H9 (cell line): ENCODE results near the gene ANGPTL4. TPM values are rescaled to one million over a fixed set of nuclear protein-coding genes. Genes with fewer than 3 reads are reported as not detected.

ENCODE experiments used
- DNase-seq: peaks from one replicate; pipeline ENCODE4 v3.0.0-alpha.2; 2017
- H2AFZ ChIP-seq: one replicate; pipeline ENCODE4 v1.6.1; 2013; ENCODE audit warnings: mild to moderate bottlenecking, low read length, control low read depth, moderate library complexity
- H2AK5ac ChIP-seq: 2 replicates; pipeline ENCODE4 v1.6.1; 2013; ENCODE audit warnings: low read length, control low read depth, mixed read lengths; ENCODE audit not compliant: insufficient read length
- H2BK120ac ChIP-seq: one replicate; pipeline ENCODE4 v1.6.1; 2013; ENCODE audit warnings: low read depth, mild to moderate bottlenecking, low read length, control low read depth, inconsistent platforms; ENCODE audit not compliant: poor library complexity, severe bottlenecking
- H2BK12ac ChIP-seq: 2 replicates; pipeline ENCODE4 v1.6.1; 2013; ENCODE audit warnings: low read length, control low read depth, mixed read lengths, low read depth; ENCODE audit not compliant: insufficient read length
- H2BK15ac ChIP-seq: 2 replicates; pipeline ENCODE4 v1.6.1; 2013; ENCODE audit warnings: low read depth, low read length, control low read depth
- H2BK20ac ChIP-seq: one replicate; pipeline ENCODE4 v1.6.1; 2013; ENCODE audit warnings: low read depth, mild to moderate bottlenecking, low read length, control low read depth, inconsistent platforms; ENCODE audit not compliant: poor library complexity, severe bottlenecking
- H2BK5ac ChIP-seq: 2 replicates; pipeline ENCODE4 v1.6.1; 2013; ENCODE audit warnings: low read length, control low read depth, mixed read lengths; ENCODE audit not compliant: insufficient read length
- H3K14ac ChIP-seq: 2 replicates; pipeline ENCODE4 v1.6.1; 2013; ENCODE audit warnings: low read length, control low read depth; ENCODE audit not compliant: insufficient read depth
- H3K18ac ChIP-seq: 2 replicates; pipeline ENCODE4 v1.6.1; 2013; ENCODE audit warnings: low read depth, mild to moderate bottlenecking, mixed read lengths, low read length, control low read depth; ENCODE audit not compliant: insufficient read length
- H3K23ac ChIP-seq: 2 replicates; pipeline ENCODE4 v1.6.1; 2013; ENCODE audit warnings: low read length, control low read depth, mixed read lengths, low read depth; ENCODE audit not compliant: insufficient read length
- H3K23me2 ChIP-seq: 2 replicates; pipeline ENCODE4 v1.6.1; 2013; ENCODE audit warnings: low read depth, mild to moderate bottlenecking, mixed read lengths, low read length, control low read depth; ENCODE audit not compliant: insufficient read length, poor library complexity, severe bottlenecking
- H3K27ac ChIP-seq: 2 replicates; pipeline ENCODE4 v1.5.1; 2013; ENCODE audit warnings: low read length, control low read depth, mixed read lengths, low read depth; ENCODE audit not compliant: insufficient read length
- H3K27me3 ChIP-seq: 2 replicates; pipeline ENCODE4 v1.6.1; 2013; ENCODE audit warnings: low read length, control low read depth, inconsistent platforms; ENCODE audit not compliant: insufficient read depth
- H3K4ac ChIP-seq: 2 replicates; pipeline ENCODE4 v1.6.1; 2013; ENCODE audit warnings: low read depth, mild to moderate bottlenecking, control low read depth, inconsistent platforms, low read length, moderate library complexity
- H3K4me1 ChIP-seq: 2 replicates; pipeline ENCODE4 v1.6.1; 2013; ENCODE audit warnings: low read length, control low read depth, inconsistent platforms; ENCODE audit not compliant: insufficient read depth
- H3K4me2 ChIP-seq: 2 replicates; pipeline ENCODE4 v1.6.1; 2013; ENCODE audit warnings: low read length, control low read depth, mixed read lengths; ENCODE audit not compliant: insufficient read length, insufficient read depth
- H3K56ac ChIP-seq: 2 replicates; pipeline ENCODE4 v1.6.1; 2013; ENCODE audit warnings: low read depth, mild to moderate bottlenecking, mixed read lengths, low read length, control low read depth; ENCODE audit not compliant: insufficient read length
- H3K79me1 ChIP-seq: 2 replicates; pipeline ENCODE4 v1.6.1; 2013; ENCODE audit warnings: low read depth, mild to moderate bottlenecking, moderate library complexity, low read length, control low read depth, inconsistent platforms; ENCODE audit not compliant: insufficient read depth, poor library complexity, severe bottlenecking
- H3K79me2 ChIP-seq: 2 replicates; pipeline ENCODE4 v1.6.1; 2013; ENCODE audit warnings: low read length, control low read depth, inconsistent platforms; ENCODE audit not compliant: insufficient read depth
- H3K9ac ChIP-seq: 2 replicates; pipeline ENCODE4 v1.6.1; 2013; ENCODE audit warnings: low read length, control low read depth, mixed read lengths; ENCODE audit not compliant: insufficient read length; ENCODE audit errors: extremely low read depth
- H3K9me3 ChIP-seq: one replicate; pipeline ENCODE4 v1.6.1; 2013; ENCODE audit warnings: low read depth, low read length, inconsistent platforms; ENCODE audit not compliant: control insufficient read depth
- H3T11ph ChIP-seq: one replicate; pipeline ENCODE4 v1.6.1; 2013; ENCODE audit warnings: mild to moderate bottlenecking, low read length, control low read depth, inconsistent platforms
- H4K20me1 ChIP-seq: one replicate; pipeline ENCODE4 v1.6.1; 2013; ENCODE audit not compliant: control insufficient read depth, insufficient read length, insufficient read depth
- H4K5ac ChIP-seq: 2 replicates; pipeline ENCODE4 v1.6.1; 2013; ENCODE audit warnings: low read depth, mild to moderate bottlenecking, mixed read lengths, low read length, control low read depth; ENCODE audit not compliant: insufficient read length
- H4K8ac ChIP-seq: replicated peaks from 2 replicates; pipeline ENCODE4 v1.6.1; 2013; ENCODE audit warnings: low read length, control low read depth, mixed read lengths, low read depth; ENCODE audit not compliant: insufficient read length
- H4K91ac ChIP-seq: 2 replicates; pipeline ENCODE4 v1.6.1; 2013; ENCODE audit warnings: low read depth, mild to moderate bottlenecking, moderate library complexity, mixed read lengths, low read length, control low read depth; ENCODE audit not compliant: insufficient read length
- H3K27ac Mint-ChIP-seq, 3 experiments: 2 replicates in 2 of 3; 3 replicates in 1 of 3; pipeline ENCODE4 v1.8.0; 2020 to 2021; ENCODE audit warnings: mixed read lengths in 3 of 3, mild to moderate bottlenecking in 1 of 3, moderate library complexity in 1 of 3
- H3K27me3 Mint-ChIP-seq: 2 replicates; pipeline ENCODE4 v1.8.0; 2021; ENCODE audit warnings: low read depth, mild to moderate bottlenecking, moderate library complexity, mixed read lengths
- H3K36me3 Mint-ChIP-seq, 3 experiments: 2 replicates in 2 of 3; 3 replicates in 1 of 3; pipeline ENCODE4 v1.8.0; 2020 to 2021; ENCODE audit warnings: low read depth in 3 of 3, mixed read lengths in 3 of 3; ENCODE audit not compliant: insufficient read depth in 1 of 3
- H3K4me1 Mint-ChIP-seq, 2 experiments: 2 replicates each; pipeline ENCODE4 v1.8.0; 2020; ENCODE audit warnings: mixed read lengths in 2 of 2
- H3K4me3 Mint-ChIP-seq, 2 experiments: 2 replicates in 1 of 2; 3 replicates in 1 of 2; pipeline ENCODE4 v1.8.0; 2020 to 2021; ENCODE audit warnings: mild to moderate bottlenecking in 2 of 2, mixed read lengths in 2 of 2, moderate library complexity in 1 of 2
- H3K9me3 Mint-ChIP-seq, 2 experiments: 2 replicates in 1 of 2; 3 replicates in 1 of 2; pipeline ENCODE4 v1.8.0; 2020; ENCODE audit warnings: mild to moderate bottlenecking in 2 of 2, mixed read lengths in 2 of 2, moderate library complexity in 1 of 2
- CTCF ChIP-seq: fragments of 200-600 bp; sonication (generic); conservative IDR thresholded peaks from 3 replicates; pipeline ENCODE4 v1.8.0; 2021; ENCODE audit warnings: antibody characterized with exemption, mild to moderate bottlenecking
- WGBS: extraction: QIAGEN DNeasy Blood & Tissue Kit; methylation state at CpG from one replicate; pipeline ENCODE4 v1.1.7; 2013; ENCODE audit warnings: missing lambda C conversion rate, low lambda C conversion rate, mixed read lengths; ENCODE audit not compliant: insufficient read length; ENCODE audit errors: extremely low coverage; 5-methylcytosine and 5-hydroxymethylcytosine counted together
- total RNA-seq: library from RNA; stranded (reverse); gene quantifications from 2 replicates; pipeline ENCODE4 v1.2.1, GENCODE V29; 2021

The ANGPTL4 gene
- total RNA-seq, 1 experiment from 2014 or later: 1.9 TPM

GRCh38 chr19:8396185-8396562 lies 32.2 kb downstream of the ANGPTL4 start:
- Mint-ChIP-seq H3K27me3 (no peaks in the 10 kb centered on the region), H3K4me1 (peaks cover 9 to 15% of the 10 kb centered on the region in 2 experiments), H3K36me3 (peaks cover 5 to 14% (median 11%) of the 10 kb centered on the region in 3 experiments; a peak in 6 of 7 replicates), H3K4me3 (no peak overlapping the region), H3K9me3 (no peaks in the 10 kb centered on the region; a peak in 1 of 5 replicates), H3K27ac (no peak overlapping the region; a peak in 2 of 7 replicates)
- H2AFZ ChIP-seq: no peak overlapping the region
- WGBS: no CpG with 5 or more reads among the region's 7 CpGs
- TF ChIP-seq CTCF: no peak
- no peak overlapping the region for H3K27ac ChIP-seq
- no peak for DNase-seq
- no peaks in the 10 kb centered on the region for H3K4me1 ChIP-seq
- no peak overlapping the region for H4K8ac ChIP-seq
- H2BK12ac ChIP-seq: no peak overlapping the region
- H2BK120ac ChIP-seq: no peak overlapping the region
- no peak overlapping the region for H2BK20ac ChIP-seq
- peaks cover 6% of the 10 kb centered on the region for H3K79me1 ChIP-seq
- no peak overlapping the region for H3K14ac ChIP-seq
- H3K18ac ChIP-seq: no peak overlapping the region
- no peak overlapping the region for H3K23ac ChIP-seq
- no peak overlapping the region for H2AK5ac ChIP-seq
- no peak overlapping the region for H3K4ac ChIP-seq
- no peak overlapping the region for H4K91ac ChIP-seq
- H3K9me3 ChIP-seq: no peaks in the 10 kb centered on the region
- H2BK15ac ChIP-seq: no peak overlapping the region
- H3K23me2 ChIP-seq: no peaks in the 10 kb centered on the region
- no peak overlapping the region for H2BK5ac ChIP-seq
- no peak overlapping the region for H3K9ac ChIP-seq
- no peaks in the 10 kb centered on the region for H3K27me3 ChIP-seq
- no peak overlapping the region for H4K5ac ChIP-seq
- no peak overlapping the region for H3K56ac ChIP-seq
- peaks cover 13% of the 10 kb centered on the region; the same call in 1 of the 2 replicates for H3K79me2 ChIP-seq
- no peaks in the 10 kb centered on the region for H4K20me1 ChIP-seq
- H3T11ph ChIP-seq: no peak overlapping the region
- no peak overlapping the region for H3K4me2 ChIP-seq
